OCI-LY1 (cell line): ENCODE data around the gene TRIM9.

Experiments used
- H2AFZ ChIP-seq: fragments of 200-600 bp; sonication (generic), shearing (Covaris generic); 2 replicates; pipeline ENCODE4 v1.6.0; 2014; ENCODE audit warnings: antibody characterized with exemption, mild to moderate bottlenecking, low read length
- H3F3A ChIP-seq: fragments of 200-600 bp; sonication (generic), shearing (Covaris generic); 2 replicates; pipeline ENCODE4 v1.6.0; 2014; ENCODE audit warnings: mild to moderate bottlenecking, antibody characterized with exemption, low read length, moderate library complexity; ENCODE audit not compliant: insufficient read depth
- H3K27ac ChIP-seq: fragments of 200-600 bp; sonication (generic); 2 replicates; pipeline ENCODE4 v1.5.1; 2014; ENCODE audit warnings: low read length, mixed run types, mild to moderate bottlenecking, low read depth; ENCODE audit not compliant: poor library complexity, severe bottlenecking
- H3K27me3 ChIP-seq: fragments of 200-600 bp; sonication (generic); 2 replicates; pipeline ENCODE4 v1.6.0; 2014; ENCODE audit warnings: antibody characterized with exemption, mild to moderate bottlenecking, low read length, moderate library complexity; ENCODE audit not compliant: insufficient read depth
- H3K36me3 ChIP-seq: fragments of 200-600 bp; sonication (generic); 2 replicates; pipeline ENCODE4 v1.6.1; 2014; ENCODE audit warnings: mild to moderate bottlenecking, antibody characterized with exemption, low read length, moderate library complexity, mixed read lengths; ENCODE audit not compliant: insufficient read depth
- H3K4me1 ChIP-seq: fragments of 200-600 bp; sonication (generic); 2 replicates; pipeline ENCODE4 v1.5.1; 2014; ENCODE audit warnings: mild to moderate bottlenecking, low read length, moderate library complexity; ENCODE audit not compliant: insufficient read depth, severe bottlenecking
- H3K4me2 ChIP-seq: fragments of 200-600 bp; sonication (generic), shearing (Covaris generic); 2 replicates; pipeline ENCODE4 v1.6.1; 2014; ENCODE audit warnings: low read length
- H3K4me3 ChIP-seq: fragments of 200-600 bp; sonication (generic); 2 replicates; pipeline ENCODE4 v1.5.1; 2014; ENCODE audit warnings: low read length, low read depth, mild to moderate bottlenecking, mixed read lengths; ENCODE audit not compliant: poor library complexity, severe bottlenecking
- H3K79me2 ChIP-seq: fragments of 200-600 bp; shearing (Covaris generic); 2 replicates; pipeline ENCODE4 v1.6.1; 2016; ENCODE audit warnings: mixed run types, low read length, mixed read lengths; ENCODE audit not compliant: insufficient read depth
- H3K9ac ChIP-seq: fragments of 200-600 bp; sonication (generic), shearing (Covaris generic); 2 replicates; pipeline ENCODE4 v1.6.1; 2014; ENCODE audit warnings: mild to moderate bottlenecking, low read length, mixed read lengths
- H3K9me2 ChIP-seq: fragments of 200-600 bp; sonication (generic), shearing (Covaris generic); 2 replicates; pipeline ENCODE4 v1.6.1; 2014; ENCODE audit warnings: low read depth, mild to moderate bottlenecking, low read length, mixed read lengths
- H3K9me3 ChIP-seq: fragments of 200-600 bp; shearing (Covaris generic); 2 replicates; pipeline ENCODE4 v1.6.1; 2014; ENCODE audit warnings: low read length, mixed read lengths
- H4K20me1 ChIP-seq: fragments of 200-600 bp; sonication (generic), shearing (Covaris generic); 2 replicates; pipeline ENCODE4 v1.6.0; 2016; ENCODE audit warnings: mild to moderate bottlenecking, low read length; ENCODE audit not compliant: insufficient read depth
- EZH2 ChIP-seq: fragments of 200-600 bp; sonication (generic), shearing (Covaris generic); IDR thresholded peaks from 2 replicates; pipeline ENCODE4 v1.8.0; 2017; ENCODE audit warnings: borderline replicate concordance, mixed run types, mild to moderate bottlenecking, antibody characterized with exemption, low read length, moderate library complexity, mixed read lengths
- TF ChIP-seq, protein P1 (sequence below): fragments of 200-600 bp; sonication (generic), shearing (Covaris generic); IDR thresholded peaks from 2 replicates; pipeline ENCODE4 v1.5.1; 2017; ENCODE audit warnings: mild to moderate bottlenecking, antibody characterized with exemption, low read length, moderate library complexity, mixed read lengths

The TRIM9 gene

GRCh38 chr14:50970886-50971781, 123.8 kb downstream of the TRIM9 start:
- Histone ChIP-seq H3K27ac (no peak overlapping the region), H4K20me1 (no peaks in the 10 kb centered on the region), H2AFZ (no peak overlapping the region), H3K9me3 (0 out of 2 replicates have a peak, but pooled peaks cover 3% of the 10 kb centered on the region), H3K9me2 (no peaks in the 10 kb centered on the region), H3K36me3 (no peaks in the 10 kb centered on the region), H3K27me3 (no peaks in the 10 kb centered on the region), H3K9ac (no peak overlapping the region), H3K4me2 (no peak overlapping the region), H3F3A (no peaks in the 10 kb centered on the region), H3K79me2 (no peaks in the 10 kb centered on the region), H3K4me3 (no peak overlapping the region), H3K4me1 (no peaks in the 10 kb centered on the region)
- no peak for TF ChIP-seq EZH2
- TF ChIP-seq, protein P1, sequence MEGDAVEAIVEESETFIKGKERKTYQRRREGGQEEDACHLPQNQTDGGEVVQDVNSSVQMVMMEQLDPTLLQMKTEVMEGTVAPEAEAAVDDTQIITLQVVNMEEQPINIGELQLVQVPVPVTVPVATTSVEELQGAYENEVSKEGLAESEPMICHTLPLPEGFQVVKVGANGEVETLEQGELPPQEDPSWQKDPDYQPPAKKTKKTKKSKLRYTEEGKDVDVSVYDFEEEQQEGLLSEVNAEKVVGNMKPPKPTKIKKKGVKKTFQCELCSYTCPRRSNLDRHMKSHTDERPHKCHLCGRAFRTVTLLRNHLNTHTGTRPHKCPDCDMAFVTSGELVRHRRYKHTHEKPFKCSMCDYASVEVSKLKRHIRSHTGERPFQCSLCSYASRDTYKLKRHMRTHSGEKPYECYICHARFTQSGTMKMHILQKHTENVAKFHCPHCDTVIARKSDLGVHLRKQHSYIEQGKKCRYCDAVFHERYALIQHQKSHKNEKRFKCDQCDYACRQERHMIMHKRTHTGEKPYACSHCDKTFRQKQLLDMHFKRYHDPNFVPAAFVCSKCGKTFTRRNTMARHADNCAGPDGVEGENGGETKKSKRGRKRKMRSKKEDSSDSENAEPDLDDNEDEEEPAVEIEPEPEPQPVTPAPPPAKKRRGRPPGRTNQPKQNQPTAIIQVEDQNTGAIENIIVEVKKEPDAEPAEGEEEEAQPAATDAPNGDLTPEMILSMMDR, result no peak

- H3K36me3 ChIP-seq, result no peaks in the 10 kb centered on the region
- TF ChIP-seq EZH2, result no peak
- TF ChIP-seq, protein P1, result no peak
Measured at GRCh38 chr14:50967790-50968189, 127.1 kb downstream of the TRIM9 start.

GRCh38 chr14:50967103-50967502, 127.8 kb downstream of the TRIM9 start:
- H3K79me2 ChIP-seq, result no peaks in the 10 kb centered on the region
- no peaks in the 10 kb centered on the region for H3K9me2 ChIP-seq
- no peaks in the 10 kb centered on the region for H3K27me3 ChIP-seq
- H3K4me1 ChIP-seq, result no peaks in the 10 kb centered on the region
- H3K36me3 ChIP-seq, result no peaks in the 10 kb centered on the region
- H3K4me2 ChIP-seq, result no peak overlapping the region
- no peak overlapping the region for H3K9ac ChIP-seq
- no peak overlapping the region for H2AFZ ChIP-seq
- TF ChIP-seq, protein P1, result no peak
- no peak for TF ChIP-seq EZH2
- H3K27ac ChIP-seq, result no peak overlapping the region
- no peak overlapping the region for H3K4me3 ChIP-seq
- H3F3A ChIP-seq, result no peaks in the 10 kb centered on the region
- H4K20me1 ChIP-seq, result no peaks in the 10 kb centered on the region
- 0 out of 2 replicates have a peak, but pooled peaks cover 3% of the 10 kb centered on the region for H3K9me3 ChIP-seq

More at GRCh38 chr14:50967790-50968189, 127.1 kb downstream of the TRIM9 start:
- no peak overlapping the region for H3K9ac ChIP-seq
- H3K4me1 ChIP-seq, result no peaks in the 10 kb centered on the region
- H3K27ac ChIP-seq, result no peak overlapping the region
- no peak overlapping the region for H2AFZ ChIP-seq
- H3K79me2 ChIP-seq, result no peaks in the 10 kb centered on the region
- H3K27me3 ChIP-seq, result no peaks in the 10 kb centered on the region
- no peak overlapping the region for H3K4me2 ChIP-seq
- no peaks in the 10 kb centered on the region for H3F3A ChIP-seq
- no peaks in the 10 kb centered on the region for H4K20me1 ChIP-seq
- no peak overlapping the region for H3K4me3 ChIP-seq
- H3K9me2 ChIP-seq, result no peaks in the 10 kb centered on the region
- 0 out of 2 replicates have a peak, but pooled peaks cover 3% of the 10 kb centered on the region for H3K9me3 ChIP-seq
